Heart left ventricle (tissue), 16 donors: ENCODE results near the gene GID4. TPM values are rescaled to one million over a fixed set of nuclear protein-coding genes. Genes with fewer than 3 reads are reported as not detected.

Source experiments
- ATAC-seq, 4 donors: fragments of 200-7000 bp; cut with Tn5 transposase; one replicate each; pipeline ENCODE4 v1.9.1; 2020 to 2022; ENCODE audit warnings: moderate library complexity in 4 of 4, mild to moderate bottlenecking in 3 of 4, moderate number of reproducible peaks in 1 of 4
- DNase-seq, 5 donors: peaks; one replicate each; pipeline ENCODE4 v3.0.0-alpha.2; 2020
- H3K27ac ChIP-seq, 12 donors: fragments of 200-600 bp; sonication (generic) in 4 of 12; one replicate each; pipeline versions ENCODE4 v1.5.0 to v1.8.0; 2016 to 2022; ENCODE audit warnings: mild to moderate bottlenecking in 2 of 12
- H3K27me3 ChIP-seq, 9 donors: fragments of 200-600 bp; sonication (generic) in 2 of 9; one replicate each; pipeline versions ENCODE4 v1.5.1 to v1.8.0; 2016 to 2022; ENCODE audit warnings: mild to moderate bottlenecking in 3 of 9
- H3K36me3 ChIP-seq, 9 donors: fragments of 200-600 bp; sonication (generic) in 2 of 9; one replicate each; pipeline versions ENCODE4 v1.5.0 to v1.8.0; 2018 to 2022; ENCODE audit warnings: mild to moderate bottlenecking in 2 of 9
- H3K4me1 ChIP-seq, 12 donors: fragments of 200-600 bp; sonication (generic) in 4 of 12; one replicate each; pipeline versions ENCODE4 v1.5.0 to v1.8.0; 2016 to 2022; ENCODE audit warnings: mild to moderate bottlenecking in 3 of 12
- H3K4me3 ChIP-seq, 12 donors: fragments of 200-600 bp; sonication (generic) in 4 of 12; one replicate each; pipeline versions ENCODE4 v1.5.0 to v1.8.0; 2017 to 2022; ENCODE audit warnings: mild to moderate bottlenecking in 9 of 12, moderate library complexity in 4 of 12
- H3K9me3 ChIP-seq, 12 donors: fragments of 200-600 bp; sonication (generic) in 4 of 12; one replicate each; pipeline versions ENCODE4 v1.5.0 to v1.8.0; 2016 to 2022; ENCODE audit warnings: mild to moderate bottlenecking in 1 of 12
- CTCF ChIP-seq, 12 donors: fragments of 200-600 bp; sonication (generic) in 4 of 12; IDR thresholded peaks; one replicate each; pipeline versions ENCODE4 v1.5.0 to v1.8.0; 2018 to 2022; ENCODE audit warnings: antibody characterized with exemption in 12 of 12, mild to moderate bottlenecking in 5 of 12
- POLR2A ChIP-seq, 2 donors: fragments of 450-650 bp; IDR thresholded peaks; one replicate each; pipeline ENCODE4 v1.6.1; 2017; ENCODE audit warnings: antibody characterized with exemption in 2 of 2, mild to moderate bottlenecking in 2 of 2, moderate library complexity in 2 of 2
- WGBS, 4 donors: extraction: QIAGEN DNeasy Blood & Tissue Kit in 2 of 4; methylation state at CpG; one replicate each; pipeline versions ENCODE4 v1.1.5 to v1.1.7; 2013 to 2018; 5-methylcytosine and 5-hydroxymethylcytosine counted together
- intact Hi-C, 10 donors: fragments of 100-400 bp; cut with DNase I; formaldehyde crosslinking; loops; one replicate each; pipeline versions ENCODE4 v1.11.1 to v1.14.2; 2022
- polyA plus RNA-seq, 2 donors: library from polyadenylated mRNA; stranded (reverse); fragments of 200-250 nt; gene quantifications; one replicate each; pipeline ENCODE4 v1.2.3, GENCODE V29; 2013
- total RNA-seq, 9 donors: library from RNA; depleted of rRNA in 2 of 9; stranded (reverse); fragments of >200 nt in 2 of 9; fragmentation: NEBNext Ultra II Directional in 3 of 9; extraction: Animal tissue kit (Norgen Biotek cat#: 25700) in 3 of 9; gene quantifications; one replicate each; pipeline versions ENCODE4 v1.1.0 to v1.2.4, GENCODE V29; 2016 to 2023
- donor health status: ischemic (EF 13 %, LVEDD 7.1; RV severe dilation, severe dysfunction).
- donor health status: healthy with polysubstance abuse.
- donor health status: DM: no; HTN: yes; CAD: no.
- donor health status: DM: no; HTN: no; CAD: no.
- donor health status: ischemic (EF 25% LVEDD 6.9; RV normal size, moderate dysfunction).
- donor health status: ischemic (EF 25% LVEDD 5.7; RV mildly dilated, moderate dysfunction).
- donor health status: healthy.
- donor health status: DM: yes; HTN: yes; CAD: no.
- donor health status: ischemic (EF 35%, LVEDD 5.7; RV mildly dilated, moderate dysfunction).
- donor health status: nonischemic (EF 11% LVEDD 7.7; RV severe dilation, severe dysfunction).
- donor health status: DM: yes; HTN: yes; CAD: no.
- donor health status: PGD.
- donor health status: ischemic (EF 29% LVEDD 5.4; RV normal size, mild dysfunction).
- donor health status: nonischemic (EF 23%, LVEDD 6.1; RV moderate dilation, normal function).

Gene GID4
- total and polyA plus RNA-seq, 11 donors, result 8.0 to 27.7 (median 18.2) TPM

GRCh38 chr17:18033442-18034099, 5.6 kb upstream of the GID4 start:
- TF ChIP-seq POLR2A (IDR thresholded peaks at IDR 0.05) (no peak), CTCF (IDR thresholded peaks at IDR 0.05) (peak; percentile 42 to 74 (median 64))
- ATAC-seq, result peak; percentile 74 to 89 (median 85)
- Histone ChIP-seq H3K4me3 (no peak overlapping the region), H3K36me3 (no peaks in the 10 kb centered on the region), H3K27me3 (no peaks in the 10 kb centered on the region), H3K9me3 (no peaks in the 10 kb centered on the region), H3K27ac (no peak overlapping the region), H3K4me1 (peaks cover 0 to 54% (median 26%) of the 10 kb centered on the region in 12 donors)
- peak in 2 of 5 donors; percentile 67 to 70 for DNase-seq
- WGBS, 4 donors, result 24 to 31% (median 27%) methylated on average over 5 of the region's 5 CpGs
- intact Hi-C loops, result loop anchor here (1.0 to 10.0 kb wide), 19 partner anchors 39 to 679 kb away; partner anchors contain the start of genes RAI1 (in 8 of the 10), DRC3 (in 2 of the 10) and TOM1L2 (in 2 of the 10)

GRCh38 chr17:18035704-18036103, 3.5 kb upstream of the GID4 start:
- Histone ChIP-seq H3K27me3 (no peaks in the 10 kb centered on the region), H3K4me1 (peaks cover 0 to 56% (median 29%) of the 10 kb centered on the region in 12 donors), H3K9me3 (no peaks in the 10 kb centered on the region), H3K27ac (no peak overlapping the region), H3K36me3 (no peaks in the 10 kb centered on the region), H3K4me3 (no peak overlapping the region)
- TF ChIP-seq CTCF (IDR thresholded peaks at IDR 0.05), result no peak
- TF ChIP-seq POLR2A (IDR thresholded peaks at IDR 0.05), result no peak
- DNase-seq (no peak), ATAC-seq (no peak)
- intact Hi-C loops, result loop anchor here in 8 of 10 donors (5.0 to 10.0 kb wide), 10 partner anchors 43 to 681 kb away; partner anchors contain the start of genes DRC3 (in 2 of the 8), RAI1 (in 2 of the 8) and TOM1L2 (in 2 of the 8)
- WGBS, 4 donors, result 54 to 74% (median 57%) methylated on average over 2 of the region's 2 CpGs

- Histone ChIP-seq H3K36me3 (no peaks in the 10 kb centered on the region), H3K27me3 (no peaks in the 10 kb centered on the region), H3K4me3 (peak overlapping the region in 2 of 12 donors; percentile 72 to 93), H3K27ac (peak overlapping the region in 1 of 12 donors; percentile 71), H3K9me3 (no peaks in the 10 kb centered on the region), H3K4me1 (peaks cover 0 to 54% (median 37%) of the 10 kb centered on the region in 12 donors)
- 76 to 87% (median 84%) methylated on average over 6 of the region's 6 CpGs for whole genome bisulfite sequencing, 4 donors
- no peak for TF ChIP-seq POLR2A (IDR thresholded peaks at IDR 0.05)
- no peak for TF ChIP-seq CTCF (IDR thresholded peaks at IDR 0.05)
- no peak for ATAC-seq
- intact Hi-C loops, result loop anchor here in 8 of 10 donors (5.0 to 10.0 kb wide), 10 partner anchors 45 to 683 kb away; partner anchors contain the start of genes DRC3 (in 2 of the 8), RAI1 (in 2 of the 8) and TOM1L2 (in 2 of the 8)
- DNase-seq, result no peak
These were observed 1.7 kb upstream of the GID4 start for GRCh38 chr17:18037486-18037885.

GRCh38 chr17:18038149-18038850, 908 bp upstream of the GID4 start:
- peak overlapping the region; percentile 72 to 95 (median 88) for H3K4me3 ChIP-seq
- 8 to 14% (median 11%) methylated on average over 9 to 13 of the region's 13 CpGs for WGBS, 4 donors
- intact Hi-C loops, result loop anchor here in 9 of 10 donors (2.0 to 10.0 kb wide), 11 partner anchors 46 to 683 kb away; partner anchors contain the start of genes DRC3 (in 3 of the 9), TOM1L2 (in 3 of the 9) and RAI1 (in 2 of the 9)
- ATAC-seq, result no peak
- peaks cover 0 to 52% (median 32%) of the 10 kb centered on the region in 12 donors for H3K4me1 ChIP-seq
- no peaks in the 10 kb centered on the region for H3K27me3 ChIP-seq
- no peak for DNase-seq
- no peak for TF ChIP-seq CTCF (IDR thresholded peaks at IDR 0.05)
- TF ChIP-seq POLR2A (IDR thresholded peaks at IDR 0.05), result no peak
- H3K36me3 ChIP-seq, result no peaks in the 10 kb centered on the region
- H3K27ac ChIP-seq, result peak overlapping the region in 11 of 12 donors; percentile 45 to 89 (median 72)
- no peaks in the 10 kb centered on the region for H3K9me3 ChIP-seq
